Brain pericyte (primary cell): ENCODE data around the gene TATDN3.
"Not testable (repeated sequence)": the region's sequence is repeated elsewhere in the genome, so short reads cannot be mapped to it uniquely, and the experiment has no call there.

ENCODE experiments used
- DNase-seq: peaks from one replicate; pipeline ENCODE4 v3.0.0-alpha.2; 2012; ENCODE audit warnings: low read depth, low spot score

TATDN3 gene

DNA sequence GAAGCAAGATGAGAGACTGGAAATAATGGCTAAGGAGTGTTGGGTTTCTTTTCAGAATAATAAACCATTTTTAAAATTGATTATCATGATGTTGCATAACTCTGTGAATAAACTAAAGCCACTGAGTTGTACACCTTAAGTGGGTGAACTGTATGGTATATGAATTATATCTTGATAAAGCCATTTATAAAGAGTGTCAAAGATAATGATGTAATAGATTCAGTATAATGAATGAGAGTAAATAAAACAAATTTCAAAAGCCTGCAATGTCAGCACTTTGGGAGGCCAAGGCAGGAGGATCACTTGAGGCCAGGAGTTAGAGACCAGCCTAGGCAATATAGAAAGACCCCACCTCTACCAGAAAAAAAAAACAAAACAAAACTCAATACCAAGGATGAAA, 16.5 kb upstream of the TATDN3 start:
- DNase-seq = no peak

DNA sequence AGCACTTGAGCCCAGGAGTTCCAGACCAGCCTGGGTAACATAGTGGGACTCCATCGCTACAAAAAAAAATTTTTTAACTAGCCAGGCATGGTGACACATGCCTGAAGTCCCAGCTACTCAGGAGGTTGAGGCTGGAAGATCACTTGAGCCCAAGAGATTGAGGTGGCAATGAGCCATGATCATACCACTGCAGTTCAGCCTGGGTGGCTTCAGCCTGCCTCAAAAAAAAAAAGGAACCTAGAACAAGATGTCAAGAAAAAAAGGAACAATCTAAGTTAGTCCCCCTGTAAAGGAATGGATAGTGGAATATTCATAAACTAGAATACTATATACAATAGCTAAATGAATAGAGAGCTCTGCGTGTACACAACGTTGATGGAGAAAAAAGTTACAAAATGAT, 14.5 kb upstream of the TATDN3 start:
- no peak for DNase-seq

DNA sequence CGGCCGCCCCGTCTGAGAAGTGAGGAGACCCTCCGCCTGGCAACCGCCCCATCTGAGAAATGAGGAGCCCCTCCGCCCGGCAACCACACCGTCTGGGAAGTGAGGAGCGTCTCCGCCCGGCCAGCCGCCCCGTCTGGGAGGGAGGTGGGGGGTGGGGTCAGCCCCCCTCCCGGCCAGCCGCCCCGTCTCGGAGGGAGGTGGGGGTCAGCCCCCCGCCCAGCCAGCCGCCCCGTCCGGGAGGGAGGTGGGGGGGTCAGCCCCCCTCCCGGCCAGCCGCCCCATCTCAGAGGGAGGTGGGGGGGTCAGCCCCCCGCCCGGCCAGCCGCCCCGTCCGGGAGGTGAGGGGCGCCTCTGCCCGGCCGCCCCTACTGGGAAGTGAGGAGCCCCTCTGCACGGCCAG, 12.6 kb upstream of the TATDN3 start:
- not testable (repeated sequence) for DNase-seq

DNA sequence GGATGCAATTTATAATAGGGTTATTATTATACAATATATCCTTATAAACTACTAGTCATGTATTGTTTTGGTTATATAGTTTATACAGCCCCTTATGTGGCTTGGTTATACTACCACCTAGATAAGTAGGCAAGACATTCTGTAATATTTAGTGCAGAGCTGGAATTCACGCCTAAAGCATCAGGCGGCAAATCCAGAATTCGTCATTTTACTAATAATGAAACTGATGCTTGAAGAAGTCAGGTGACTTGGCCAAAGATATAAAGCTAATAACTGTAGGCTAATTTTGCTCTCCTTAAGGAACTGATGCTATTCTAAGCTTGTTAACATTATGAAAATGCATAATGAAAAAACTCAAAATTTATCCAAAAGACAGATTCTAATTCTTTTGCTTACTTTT, 10.9 kb upstream of the TATDN3 start:
- DNase-seq = no peak

DNA sequence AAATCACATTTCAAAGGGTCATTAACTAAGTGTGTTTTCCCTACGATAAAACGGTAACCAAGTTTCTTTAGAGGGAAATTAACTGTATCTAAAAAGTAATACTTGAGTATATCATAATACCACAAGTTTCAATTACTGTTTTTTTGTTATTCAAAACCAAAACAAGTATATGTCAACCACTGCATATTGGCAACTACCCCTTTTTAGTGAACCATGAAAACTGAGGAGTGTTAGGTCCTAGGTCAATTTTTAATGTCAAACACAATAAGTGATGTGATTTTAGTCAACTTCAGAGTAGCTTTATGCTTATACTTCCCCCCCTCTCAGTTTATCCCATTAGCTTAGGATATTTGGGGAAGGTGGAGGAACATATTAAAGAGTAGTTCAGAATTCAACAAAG, 10.5 kb upstream of the TATDN3 start:
- no peak for DNase-seq

DNA sequence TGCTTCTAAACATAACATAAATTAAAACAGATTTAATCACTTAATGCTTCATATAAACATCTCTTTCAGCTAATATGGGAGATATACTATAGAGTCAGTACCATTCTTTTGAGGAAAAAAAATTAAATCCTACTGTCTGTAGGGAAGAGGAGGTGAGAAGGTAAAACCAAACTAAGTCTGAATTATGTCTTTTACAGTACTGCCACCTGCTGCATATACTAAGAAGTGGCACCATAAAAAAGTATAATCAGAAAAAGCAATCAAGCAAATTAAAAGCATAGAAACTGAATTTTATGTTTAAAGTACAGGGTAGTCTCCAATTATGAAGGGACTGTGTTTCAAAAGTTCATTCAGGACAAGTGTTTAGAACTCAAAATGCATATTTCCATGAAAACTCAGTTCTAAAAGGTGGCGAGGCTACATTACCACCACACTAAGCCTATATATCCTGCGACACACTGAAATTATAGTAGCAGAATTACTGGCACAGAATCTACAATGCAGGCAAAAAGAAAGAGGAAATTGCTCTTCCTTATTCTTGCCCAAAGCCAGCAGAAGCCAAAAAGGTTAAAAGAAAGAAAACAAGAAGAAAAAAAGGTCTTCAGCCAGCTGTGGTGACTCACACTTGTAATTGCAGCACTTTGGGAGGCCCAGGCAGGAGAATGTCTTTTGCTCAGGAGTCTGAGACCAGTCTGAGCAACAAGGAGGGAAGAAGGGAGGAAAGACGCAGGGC, 9.1 kb upstream of the TATDN3 start:
- no peak for DNase-seq

DNA sequence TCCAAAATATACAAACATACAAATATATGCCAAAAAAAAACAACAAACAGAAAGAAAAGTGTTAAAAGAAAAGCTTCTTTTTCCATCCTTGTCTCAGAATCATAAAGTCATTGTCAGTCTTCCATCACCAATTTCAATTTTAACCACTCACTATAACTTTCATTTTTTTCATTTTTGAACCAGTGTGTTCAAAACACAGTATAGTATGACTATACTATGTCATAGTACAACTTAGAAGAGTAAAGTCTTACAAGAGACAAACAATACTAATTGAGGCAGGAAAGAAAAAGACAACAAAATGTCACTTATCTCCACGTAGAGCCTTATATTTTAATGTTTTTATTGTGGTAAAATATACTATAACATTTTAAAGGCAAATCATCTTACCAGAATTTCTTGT, 7.7 kb upstream of the TATDN3 start:
- no peak for DNase-seq

DNA sequence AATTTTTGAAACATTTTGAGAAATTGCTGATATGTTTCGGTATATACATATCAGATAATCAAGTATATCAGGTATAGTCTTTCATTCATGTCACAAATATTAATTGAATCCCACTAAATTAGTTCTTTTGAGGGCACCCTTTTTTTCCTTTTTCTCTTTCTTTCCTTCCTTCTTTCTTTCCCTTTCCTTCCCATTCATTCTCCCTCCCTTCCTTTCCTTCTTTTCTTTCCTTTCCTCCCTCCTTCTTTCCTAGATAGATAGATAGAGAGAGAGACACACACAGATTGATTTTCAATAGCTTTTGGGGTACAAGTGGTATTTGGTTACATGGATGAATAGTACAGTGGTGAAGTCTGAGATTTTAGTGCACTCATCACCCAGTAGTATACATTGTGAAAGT, 5.8 kb upstream of the TATDN3 start:
- DNase-seq = no peak

DNA sequence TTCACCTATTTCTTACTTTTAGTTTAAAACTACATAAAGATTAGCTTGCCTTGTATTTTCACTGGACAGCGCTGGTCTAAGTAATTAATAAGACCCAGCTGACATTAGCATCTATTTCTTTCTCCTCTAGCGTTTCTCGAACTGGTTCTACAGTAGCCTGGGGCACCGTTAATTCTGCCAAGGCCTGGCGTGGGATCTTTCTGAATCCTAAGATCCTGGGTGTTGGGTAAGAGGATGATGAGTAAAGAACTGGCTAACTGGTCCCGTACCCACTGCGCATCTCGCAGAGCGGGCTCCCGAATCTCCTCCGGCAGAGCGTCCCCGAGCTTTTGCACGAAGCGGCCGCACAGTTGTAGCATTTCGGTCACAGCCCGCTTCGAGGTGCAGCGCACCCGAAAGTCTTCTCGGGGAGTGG, 426 bp upstream of the TATDN3 start:
- DNase-seq = no peak

DNA sequence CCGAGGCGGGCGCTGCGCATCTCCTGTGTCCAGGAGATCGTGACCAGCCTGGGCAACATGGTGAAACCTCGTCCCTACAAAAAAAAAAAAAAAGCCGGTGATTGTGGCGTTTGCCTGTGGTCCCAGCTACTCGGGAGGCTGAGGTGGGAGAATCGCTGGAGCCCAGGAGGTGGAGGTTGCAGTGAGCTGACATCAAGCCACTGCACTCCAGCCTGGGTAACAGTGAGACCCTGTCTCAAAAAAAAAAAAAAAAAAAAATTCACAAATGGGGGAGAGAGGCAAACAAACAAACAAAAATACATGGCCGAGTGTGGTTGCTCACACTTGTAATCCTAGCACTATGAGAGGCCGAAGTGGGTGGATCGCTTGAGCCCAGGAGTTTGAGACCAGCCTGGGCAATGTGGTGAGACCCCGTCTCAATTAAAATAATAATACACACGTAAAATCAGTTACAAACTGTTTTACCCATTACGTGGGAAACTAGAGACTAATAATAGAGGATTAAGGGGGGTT, 758 bp downstream of the TATDN3 start:
- no peak for DNase-seq

DNA sequence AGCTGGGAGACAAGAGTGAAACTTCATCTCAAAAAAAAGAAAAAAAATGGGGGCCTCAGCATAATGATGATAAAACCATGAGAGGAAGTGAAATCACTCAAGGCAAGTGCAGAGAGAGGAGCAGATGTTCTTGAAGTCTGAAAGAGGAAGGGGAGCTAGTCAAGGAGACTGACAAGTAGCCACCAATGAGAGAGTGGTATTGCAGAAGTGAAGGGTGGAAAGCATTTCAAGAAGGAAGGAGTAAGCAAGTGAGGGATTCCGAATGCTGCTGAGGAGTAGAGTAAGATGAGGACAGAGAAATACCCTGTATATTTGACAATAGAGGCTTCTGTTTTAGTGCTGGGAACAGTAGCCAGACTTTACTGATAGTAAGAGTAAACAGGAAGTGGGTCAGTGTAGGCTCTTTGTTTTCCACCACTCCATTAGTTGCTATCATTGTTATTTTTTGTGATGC, 2.9 kb downstream of the TATDN3 start:
- no peak for DNase-seq

DNA sequence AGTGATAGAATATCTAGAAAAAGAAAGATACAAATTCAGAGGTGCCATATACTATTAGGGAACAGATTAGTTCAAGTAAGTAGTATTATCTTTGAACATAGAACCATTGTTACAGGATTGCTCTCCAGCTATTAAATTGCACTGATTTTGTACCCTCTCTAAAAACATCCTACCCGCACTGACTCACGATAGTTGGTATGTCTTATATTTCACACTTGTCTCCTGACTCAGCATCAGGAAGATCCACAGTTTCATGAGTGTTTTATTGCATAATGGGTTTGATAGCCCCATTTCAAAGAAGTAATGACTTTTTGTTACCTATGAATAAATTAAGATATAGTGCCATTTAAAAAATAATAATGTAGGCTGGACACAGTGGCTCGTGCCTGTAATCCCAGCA, 6.0 kb downstream of the TATDN3 start:
- DNase-seq = no peak

DNA sequence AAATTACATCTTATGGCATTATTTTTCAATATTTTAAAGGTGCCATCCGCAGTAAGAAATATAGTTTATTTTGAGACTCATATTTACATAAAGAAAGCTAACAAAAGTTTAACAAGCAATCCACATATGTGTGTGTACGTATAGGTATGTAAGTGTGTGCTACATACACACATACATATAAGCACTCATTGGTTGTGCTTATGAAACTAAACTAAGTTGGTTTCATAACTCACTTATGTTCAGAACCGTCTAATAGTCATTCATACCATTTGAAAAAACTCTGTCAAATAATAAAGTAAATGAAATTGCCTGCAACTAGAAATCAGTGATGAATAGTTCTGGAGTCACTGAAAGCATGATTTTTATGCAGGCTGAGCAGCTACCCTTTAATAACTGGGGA, 14.1 kb downstream of the TATDN3 start:
- DNase-seq = no peak

DNA sequence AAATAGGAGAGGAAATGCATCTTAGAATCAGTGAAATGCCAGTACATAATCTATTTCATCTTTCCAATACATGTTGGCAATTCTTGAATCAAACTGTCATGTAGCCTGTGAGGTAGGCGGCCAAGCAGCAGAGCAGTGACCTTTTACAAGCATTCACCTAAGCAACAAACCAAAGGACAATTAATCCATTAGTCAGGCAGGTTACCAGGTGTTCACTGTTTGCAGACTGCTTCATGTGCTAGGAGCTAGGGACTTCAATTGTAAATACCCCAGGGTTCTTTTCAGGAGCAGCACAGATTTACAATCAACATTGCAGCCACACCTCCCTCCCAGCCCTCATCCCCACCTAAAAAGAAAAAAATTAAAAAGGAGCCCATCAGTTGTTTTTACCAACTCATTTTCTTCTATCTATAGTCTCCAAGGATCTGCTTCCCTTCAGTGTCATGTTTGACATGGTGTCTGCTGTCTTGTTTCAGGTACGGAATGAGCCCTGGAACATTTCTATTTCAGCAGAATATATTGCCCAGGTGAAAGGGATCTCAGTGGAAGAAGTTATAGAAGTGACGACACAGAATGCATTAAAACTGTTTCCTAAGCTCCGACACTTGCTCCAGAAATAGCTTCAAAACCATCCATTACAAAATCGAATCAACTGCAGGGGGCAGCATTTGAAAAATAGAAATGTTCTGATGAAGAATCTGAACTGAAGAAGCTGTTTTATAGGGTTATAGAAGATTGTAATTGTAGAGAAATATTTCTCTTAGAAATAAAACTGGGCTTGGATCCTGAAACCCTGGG, 23.0 kb downstream of the TATDN3 start:
- no peak for DNase-seq

DNA sequence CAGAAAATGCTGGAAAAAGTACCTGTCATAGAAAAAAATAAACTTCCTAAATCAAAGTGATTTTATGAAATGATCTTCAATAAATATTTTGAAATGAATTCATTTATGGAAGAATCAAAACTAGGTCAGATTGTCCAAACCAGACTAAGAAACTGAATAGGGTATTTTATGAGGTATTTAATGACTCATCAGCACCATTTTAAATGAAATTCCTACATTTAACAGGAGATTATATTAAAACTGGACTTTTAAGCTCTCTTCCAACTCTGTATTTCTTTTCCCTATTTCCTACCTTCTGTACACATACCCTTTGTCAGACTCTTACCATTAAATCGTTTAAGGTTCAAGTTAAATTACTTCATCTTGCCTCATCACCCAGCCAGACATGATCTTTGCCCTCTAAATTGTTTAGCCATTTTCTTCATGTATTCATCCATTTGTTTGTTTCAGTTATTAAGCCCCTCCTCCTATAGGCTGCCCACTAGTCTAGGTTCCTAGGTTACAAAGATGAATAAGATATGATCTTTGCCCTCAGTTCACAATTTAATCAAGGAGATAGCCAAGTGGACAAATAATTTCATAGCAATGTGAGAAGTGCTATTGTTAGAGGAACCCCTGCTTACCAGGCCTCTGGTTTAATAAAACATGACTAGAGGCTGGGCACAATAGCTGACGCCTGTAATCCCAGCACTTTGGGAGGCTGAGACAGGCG, 25.0 kb downstream of the TATDN3 start:
- DNase-seq = no peak

DNA sequence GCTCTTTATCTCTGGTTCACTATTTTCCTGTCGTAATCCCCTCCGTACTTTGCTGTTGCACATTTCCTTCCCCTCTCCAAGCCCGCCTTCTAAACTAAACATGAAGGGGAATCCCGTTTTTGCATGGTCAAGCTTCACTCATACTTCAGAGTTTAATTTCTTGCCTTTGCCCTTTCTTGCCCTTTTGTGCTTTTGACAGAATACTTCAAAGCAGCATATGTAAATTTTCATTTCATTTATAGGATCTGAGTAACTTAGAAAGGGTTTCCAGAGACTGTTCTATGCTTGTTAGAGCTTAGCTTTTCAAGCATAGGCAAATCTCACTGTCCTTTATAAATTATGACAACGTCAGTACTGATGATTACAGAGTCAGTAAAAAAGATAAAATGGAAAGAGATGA, 28.0 kb downstream of the TATDN3 start:
- no peak for DNase-seq

DNA sequence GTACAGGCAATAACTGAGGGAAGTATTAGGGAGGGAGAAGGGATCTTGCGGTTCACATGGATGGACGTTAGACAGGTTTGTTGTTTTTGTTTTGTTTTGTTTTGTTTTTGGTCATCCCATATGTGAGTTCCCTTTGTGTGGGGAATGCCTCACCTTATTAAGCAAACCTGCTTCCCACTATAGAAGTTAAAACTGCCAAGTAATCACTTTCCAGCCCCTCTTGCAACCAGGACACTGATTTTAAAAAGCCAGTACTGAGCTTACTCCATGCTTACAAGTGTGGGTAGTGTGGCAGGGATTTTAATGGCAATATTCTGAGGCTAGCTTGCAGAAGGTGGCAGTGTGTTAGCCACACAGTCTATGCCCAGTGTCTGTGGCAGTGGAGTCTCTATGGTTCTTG, 29.3 kb downstream of the TATDN3 start:
- no peak for DNase-seq

DNA sequence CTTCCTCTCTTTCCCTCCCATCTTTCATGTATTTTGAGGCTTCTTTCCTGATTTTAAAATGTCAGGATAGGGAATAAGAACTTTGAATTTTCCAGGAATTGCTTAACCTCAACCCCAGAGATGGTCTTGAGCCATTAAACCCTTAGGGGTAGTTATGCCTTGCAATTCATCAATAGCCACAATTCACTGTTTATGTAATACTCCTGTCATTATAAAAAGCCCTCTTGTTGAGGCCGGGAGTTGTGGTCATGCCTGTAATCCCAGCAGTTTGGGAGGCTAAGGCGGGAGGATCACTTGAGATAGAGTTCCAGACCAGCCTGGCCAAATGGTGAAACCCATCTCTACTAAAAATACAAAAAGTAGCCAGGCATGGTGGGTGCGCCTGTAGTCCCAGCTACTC, 31.3 kb downstream of the TATDN3 start:
- no peak for DNase-seq

DNA sequence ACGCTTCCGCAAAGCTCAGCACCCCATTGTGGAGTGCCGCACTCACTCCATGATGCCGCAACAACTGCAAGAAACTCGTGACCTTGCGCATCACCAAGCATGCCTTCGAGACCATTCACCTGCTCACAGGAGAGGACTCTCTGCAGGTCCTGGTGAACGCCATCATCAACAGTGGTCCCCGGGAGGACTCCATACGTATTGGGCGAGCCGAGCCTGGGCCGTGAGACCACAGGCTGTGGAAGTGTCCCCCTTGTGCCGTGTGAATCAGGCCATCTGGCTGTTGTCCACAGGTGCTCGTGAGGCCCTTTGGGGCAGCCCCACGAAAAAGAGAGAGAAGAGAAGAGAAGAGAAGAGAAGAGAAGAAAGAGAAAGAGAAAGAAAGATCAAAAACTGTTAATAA, 32.5 kb downstream of the TATDN3 start:
- DNase-seq = no peak

DNA sequence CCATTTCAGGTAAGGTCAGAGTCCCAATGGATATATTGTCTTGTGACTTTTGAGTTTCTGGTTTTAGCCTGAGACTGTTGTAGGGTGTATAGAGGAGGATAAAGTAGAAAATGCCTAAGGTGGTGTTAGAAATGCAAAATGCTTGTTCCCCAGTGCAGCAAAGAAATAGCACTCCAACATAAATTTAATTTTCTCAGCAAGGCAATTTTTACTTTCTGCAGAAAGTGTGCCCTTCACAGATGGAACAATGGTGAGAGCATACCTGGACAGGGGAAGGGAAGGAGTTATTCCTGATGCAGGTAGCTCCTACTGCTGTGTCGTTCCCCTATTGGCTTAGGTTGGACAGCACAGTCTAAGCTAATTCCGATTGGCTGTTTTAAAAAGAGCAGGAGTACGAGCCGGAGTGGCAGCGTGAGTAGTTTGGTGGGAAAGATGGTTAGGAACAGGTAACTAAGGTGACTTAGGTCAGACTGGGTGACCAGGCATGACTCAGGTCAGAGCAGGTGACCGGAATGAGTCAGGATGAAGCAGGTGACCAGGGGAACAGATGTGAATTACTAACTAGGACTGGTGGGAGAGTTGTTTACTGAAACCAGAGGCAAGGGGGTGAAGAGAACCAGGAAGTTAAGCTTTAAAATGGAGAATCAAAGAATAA, 34.2 kb downstream of the TATDN3 start:
- no peak for DNase-seq

DNA sequence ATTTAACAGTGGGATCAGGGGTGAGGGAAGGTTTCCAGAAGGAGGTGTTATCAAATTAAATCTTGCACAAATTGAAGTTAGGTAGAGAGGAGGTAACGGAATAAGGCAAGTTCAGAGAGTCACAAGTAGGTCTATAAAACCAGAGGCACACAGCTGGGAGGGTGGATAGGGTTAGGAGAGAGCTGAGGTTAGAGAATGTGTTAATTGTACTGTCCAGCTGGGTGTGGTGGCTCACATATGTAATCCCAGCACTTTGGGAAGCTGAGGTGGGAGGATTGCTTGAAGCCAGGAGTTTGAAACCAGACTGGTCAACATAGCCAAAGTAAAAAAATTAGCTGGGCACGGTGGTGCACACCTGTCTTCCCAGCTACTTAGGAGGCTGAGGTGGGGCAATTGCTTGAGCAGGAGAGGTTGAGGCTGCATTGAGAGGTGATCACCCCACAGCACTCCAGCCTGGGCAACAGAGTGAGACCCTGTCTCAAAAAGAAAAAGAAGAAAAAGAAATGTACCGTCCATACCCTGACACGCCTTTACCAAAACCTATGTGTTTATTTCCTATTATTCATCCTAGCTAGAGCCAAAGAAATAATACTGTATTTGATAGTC, 35.6 kb downstream of the TATDN3 start:
- no peak for DNase-seq
